ENCODE measurements around the gene CCDC71. TPM values are rescaled to one million over a fixed set of nuclear protein-coding genes. Genes with fewer than 3 reads are reported as not detected.

CCDC71 gene
- total and polyA plus RNA-seq, 2 donors = 15.5 to 19.4 TPM

GRCh38 chr3:49173116-49173791 is 7.1 kb upstream of the CCDC71 start:
- WGBS = 82% methylated on average over 3 of the region's 3 CpGs
- Histone ChIP-seq H3K27me3 (ENCODE audit: control insufficient read depth in 2 of 2, insufficient read depth in 1 of 2, low read length in 1 of 2) (peaks cover 0 to 12% of the 10 kb centered on the region in 2 donors), H3K4me3 (ENCODE audit: low read length in 2 of 2) (no peak overlapping the region), H3K4me1 (ENCODE audit: control insufficient read depth in 2 of 2, insufficient read depth in 2 of 2, low read length in 2 of 2) (peaks cover 6 to 13% of the 10 kb centered on the region in 2 donors), H3K9me3 (ENCODE audit: control insufficient read depth in 2 of 2, insufficient read depth in 1 of 2, low read length in 1 of 2) (no peaks in the 10 kb centered on the region), H3K27ac (ENCODE audit: low read depth in 1 of 2, low read length in 1 of 2) (no peak overlapping the region), H3K36me3 (ENCODE audit: control insufficient read depth in 2 of 2, insufficient read depth in 2 of 2, low read length in 1 of 2) (no peaks in the 10 kb centered on the region)
- DNase-seq (ENCODE audit: low read depth in 6 of 9, low spot score in 9 of 9) = no peak

GRCh38 chr3:49172551-49173041 is 6.5 kb upstream of the CCDC71 start:
- Histone ChIP-seq H3K9me3 (ENCODE audit: control insufficient read depth in 2 of 2, insufficient read depth in 1 of 2, low read length in 1 of 2) (no peaks in the 10 kb centered on the region), H3K27ac (ENCODE audit: low read depth in 1 of 2, low read length in 1 of 2) (no peak overlapping the region), H3K36me3 (ENCODE audit: control insufficient read depth in 2 of 2, insufficient read depth in 2 of 2, low read length in 1 of 2) (no peaks in the 10 kb centered on the region), H3K4me3 (ENCODE audit: low read length in 2 of 2) (peak overlapping the region in 1 of 2 donors; percentile 58), H3K4me1 (ENCODE audit: control insufficient read depth in 2 of 2, insufficient read depth in 2 of 2, low read length in 2 of 2) (peaks cover 6 to 13% of the 10 kb centered on the region in 2 donors), H3K27me3 (ENCODE audit: control insufficient read depth in 2 of 2, insufficient read depth in 1 of 2, low read length in 1 of 2) (peaks cover 0 to 14% of the 10 kb centered on the region in 2 donors)
- no peak for DNase-seq (ENCODE audit: low read depth in 6 of 9, low spot score in 9 of 9)
- WGBS = 94% methylated on average over 7 of the region's 7 CpGs

GRCh38 chr3:49171775-49172500 is 5.8 kb upstream of the CCDC71 start:
- Histone ChIP-seq H3K4me3 (ENCODE audit: low read length in 2 of 2) (peak overlapping the region; percentile 57 to 58), H3K27me3 (ENCODE audit: control insufficient read depth in 2 of 2, insufficient read depth in 1 of 2, low read length in 1 of 2) (peaks cover 0 to 17% of the 10 kb centered on the region in 2 donors), H3K4me1 (ENCODE audit: control insufficient read depth in 2 of 2, insufficient read depth in 2 of 2, low read length in 2 of 2) (peaks cover 6 to 13% of the 10 kb centered on the region in 2 donors), H3K36me3 (ENCODE audit: control insufficient read depth in 2 of 2, insufficient read depth in 2 of 2, low read length in 1 of 2) (no peaks in the 10 kb centered on the region), H3K27ac (ENCODE audit: low read depth in 1 of 2, low read length in 1 of 2) (peak overlapping the region; percentile 43), H3K9me3 (ENCODE audit: control insufficient read depth in 2 of 2, insufficient read depth in 1 of 2, low read length in 1 of 2) (peaks cover 0 to under 1% of the 10 kb centered on the region in 2 donors)
- WGBS = 69% methylated on average over 7 of the region's 7 CpGs
- no peak for DNase-seq (ENCODE audit: low read depth in 6 of 9, low spot score in 9 of 9)

GRCh38 chr3:49171119-49171774 is 5.1 kb upstream of the CCDC71 start, which contains the start of gene KLHDC8B:
Gene KLHDC8B (plus strand): TSS chr3:49171598. CDS start chr3:49172770, 1,172 bp downstream.
- H3K4me1 ChIP-seq (ENCODE audit: control insufficient read depth in 2 of 2, insufficient read depth in 2 of 2, low read length in 2 of 2) = peaks cover 8 to 19% of the 10 kb centered on the region in 2 donors
- peak within 1 kb of the TSS; percentile 57 to 58 for H3K4me3 ChIP-seq (ENCODE audit: low read length in 2 of 2)
- H3K27ac ChIP-seq (ENCODE audit: low read depth in 1 of 2, low read length in 1 of 2) = peak within 1 kb of the TSS; percentile 43 to 48
- WGBS = 2% methylated on average over 57 of the region's 57 CpGs
- H3K27me3 ChIP-seq (ENCODE audit: control insufficient read depth in 2 of 2, insufficient read depth in 1 of 2, low read length in 1 of 2) = peaks cover 0 to 19% of the 10 kb centered on the region in 2 donors
- peaks cover 0 to 7% of the 10 kb centered on the region in 2 donors for H3K9me3 ChIP-seq (ENCODE audit: control insufficient read depth in 2 of 2, insufficient read depth in 1 of 2, low read length in 1 of 2)
- DNase-seq (ENCODE audit: low read depth in 6 of 9, low spot score in 9 of 9) = peak in 7 of 9 donors; percentile 13 to 77 (median 60)
- H3K36me3 ChIP-seq (ENCODE audit: control insufficient read depth in 2 of 2, insufficient read depth in 2 of 2, low read length in 1 of 2) = no peaks in the 10 kb centered on the region

- H3K4me3 ChIP-seq (ENCODE audit: low read length in 2 of 2) = peak overlapping the region; percentile 57 to 58
These were observed 4.6 kb upstream of the CCDC71 start for GRCh38 chr3:49170744-49171118.

GRCh38 chr3:49166752-49167556 is 823 bp upstream of the CCDC71 start:
- DNase-seq (ENCODE audit: low read depth in 6 of 9, low spot score in 9 of 9) = no peak
- Histone ChIP-seq H3K36me3 (ENCODE audit: control insufficient read depth in 2 of 2, insufficient read depth in 2 of 2, low read length in 1 of 2) (peaks cover 23 to 26% of the 10 kb centered on the region in 2 donors), H3K9me3 (ENCODE audit: control insufficient read depth in 2 of 2, insufficient read depth in 1 of 2, low read length in 1 of 2) (peaks cover 0 to 9% of the 10 kb centered on the region in 2 donors), H3K27ac (ENCODE audit: low read depth in 1 of 2, low read length in 1 of 2) (no peak overlapping the region), H3K4me1 (ENCODE audit: control insufficient read depth in 2 of 2, insufficient read depth in 2 of 2, low read length in 2 of 2) (peaks cover 22 to 44% of the 10 kb centered on the region in 2 donors), H3K27me3 (ENCODE audit: control insufficient read depth in 2 of 2, insufficient read depth in 1 of 2, low read length in 1 of 2) (peaks cover 0 to 16% of the 10 kb centered on the region in 2 donors), H3K4me3 (ENCODE audit: low read length in 2 of 2) (peak overlapping the region in 1 of 2 donors; percentile 51)
- WGBS = 97% methylated on average over 6 of the region's 6 CpGs

More at GRCh38 chr3:49170744-49171118, 4.6 kb upstream of the CCDC71 start:
- Histone ChIP-seq H3K27me3 (ENCODE audit: control insufficient read depth in 2 of 2, insufficient read depth in 1 of 2, low read length in 1 of 2) (peaks cover 0 to 19% of the 10 kb centered on the region in 2 donors), H3K36me3 (ENCODE audit: control insufficient read depth in 2 of 2, insufficient read depth in 2 of 2, low read length in 1 of 2) (no peaks in the 10 kb centered on the region), H3K4me1 (ENCODE audit: control insufficient read depth in 2 of 2, insufficient read depth in 2 of 2, low read length in 2 of 2) (peaks cover 9 to 20% of the 10 kb centered on the region in 2 donors), H3K27ac (ENCODE audit: low read depth in 1 of 2, low read length in 1 of 2) (peak overlapping the region in 1 of 2 donors; percentile 48), H3K9me3 (ENCODE audit: control insufficient read depth in 2 of 2, insufficient read depth in 1 of 2, low read length in 1 of 2) (peaks cover 0 to 9% of the 10 kb centered on the region in 2 donors)
- no peak for DNase-seq (ENCODE audit: low read depth in 6 of 9, low spot score in 9 of 9)
- WGBS = 21% methylated on average over 1 of the region's 1 CpG

GRCh38 chr3:49164983-49165720 is 979 bp downstream of the CCDC71 start:
- peaks cover 33 to 34% of the 10 kb centered on the region in 2 donors for H3K36me3 ChIP-seq (ENCODE audit: control insufficient read depth in 2 of 2, insufficient read depth in 2 of 2, low read length in 1 of 2)
- H3K4me1 ChIP-seq (ENCODE audit: control insufficient read depth in 2 of 2, insufficient read depth in 2 of 2, low read length in 2 of 2) = peaks cover 17 to 35% of the 10 kb centered on the region in 2 donors
- H3K9me3 ChIP-seq (ENCODE audit: control insufficient read depth in 2 of 2, insufficient read depth in 1 of 2, low read length in 1 of 2) = peaks cover 0 to 9% of the 10 kb centered on the region in 2 donors
- peaks cover 0 to 6% of the 10 kb centered on the region in 2 donors for H3K27me3 ChIP-seq (ENCODE audit: control insufficient read depth in 2 of 2, insufficient read depth in 1 of 2, low read length in 1 of 2)
- 69% methylated on average over 6 of the region's 6 CpGs for WGBS
- peak overlapping the region; percentile 89 for H3K4me3 ChIP-seq (ENCODE audit: low read length in 2 of 2)
- H3K27ac ChIP-seq (ENCODE audit: low read depth in 1 of 2, low read length in 1 of 2) = no peak overlapping the region
- DNase-seq (ENCODE audit: low read depth in 6 of 9, low spot score in 9 of 9) = no peak

GRCh38 chr3:49163609-49164008 is 2.5 kb downstream of the CCDC71 start:
- 96% methylated on average over 8 of the region's 8 CpGs for WGBS
- Histone ChIP-seq H3K27me3 (ENCODE audit: control insufficient read depth in 2 of 2, insufficient read depth in 1 of 2, low read length in 1 of 2) (peaks cover 0 to 6% of the 10 kb centered on the region in 2 donors), H3K4me3 (ENCODE audit: low read length in 2 of 2) (no peak overlapping the region), H3K27ac (ENCODE audit: low read depth in 1 of 2, low read length in 1 of 2) (no peak overlapping the region), H3K4me1 (ENCODE audit: control insufficient read depth in 2 of 2, insufficient read depth in 2 of 2, low read length in 2 of 2) (peaks cover 17 to 35% of the 10 kb centered on the region in 2 donors), H3K9me3 (ENCODE audit: control insufficient read depth in 2 of 2, insufficient read depth in 1 of 2, low read length in 1 of 2) (peaks cover 0 to 9% of the 10 kb centered on the region in 2 donors), H3K36me3 (ENCODE audit: control insufficient read depth in 2 of 2, insufficient read depth in 2 of 2, low read length in 1 of 2) (peaks cover 33 to 34% of the 10 kb centered on the region in 2 donors)
- DNase-seq (ENCODE audit: low read depth in 6 of 9, low spot score in 9 of 9) = no peak
